ENCODE measurements around the gene SLC6A15. TPM values are rescaled to one million over a fixed set of nuclear protein-coding genes. Genes with fewer than 3 reads are reported as not detected.

SLC6A15 gene
- total RNA-seq, 2 experiments from 2014 or later: not detected

GRCh38 chr12:84811291-84811690 is 101.3 kb downstream of the SLC6A15 start:
- CTCF ChIA-PET: no interaction called here
- POLR2A ChIA-PET: no interaction called here

- CTCF ChIA-PET: no interaction called here
- POLR2A ChIA-PET: no interaction called here
These were observed 102.0 kb downstream of the SLC6A15 start for GRCh38 chr12:84810611-84811010.

Other genes starting within 250 kb of the SLC6A15 start
- gene TSPAN19, start 123.5 kb upstream of the SLC6A15 start, total RNA-seq: not detected
- gene LRRIQ1, start 123.6 kb upstream of the SLC6A15 start, total RNA-seq: not detected